Tibial artery (tissue), 4 donors: ENCODE data around the gene SLC39A10.
"Not testable (repeated sequence)": the region's sequence is repeated elsewhere in the genome, so short reads cannot be mapped to it uniquely, and the experiment has no call there.

ENCODE experiments used
- DNase-seq, 2 donors: peaks; one replicate each; pipeline ENCODE4 v3.0.0-alpha.2; 2019
- H3K27ac ChIP-seq, 2 donors: fragments of 200-600 bp; sonication (generic) in 1 of 2; 1 replicate in 1 of 2; 2 replicates in 1 of 2; pipeline ENCODE4 v1.5.1; 2018 to 2019; ENCODE audit warnings: mild to moderate bottlenecking in 1 of 2
- H3K27me3 ChIP-seq, 2 donors: fragments of 200-600 bp; sonication (generic) in 1 of 2; one replicate each; pipeline versions ENCODE4 v1.5.1 to v1.6.0; 2016 to 2019
- H3K36me3 ChIP-seq, 3 donors: fragments of 200-600 bp; sonication (generic) in 2 of 3; one replicate each; pipeline ENCODE4 v1.5.1; 2016 to 2019; ENCODE audit warnings: mild to moderate bottlenecking in 2 of 3
- H3K4me1 ChIP-seq, 4 donors: fragments of 200-600 bp; sonication (generic) in 2 of 4; 1 replicate in 3 of 4; 2 replicates in 1 of 4; pipeline ENCODE4 v1.5.1; 2016 to 2019
- H3K4me3 ChIP-seq, 2 donors: fragments of 200-600 bp; sonication (generic) in 1 of 2; 1 replicate in 1 of 2; 2 replicates in 1 of 2; pipeline ENCODE4 v1.5.1; 2018 to 2019; ENCODE audit warnings: mild to moderate bottlenecking in 2 of 2
- H3K9me3 ChIP-seq, 3 donors: fragments of 200-600 bp; sonication (generic) in 1 of 3; one replicate each; pipeline ENCODE4 v1.5.1; 2016 to 2019
- CTCF ChIP-seq, 2 experiments: fragments of 200-600 bp in 1 of 2; fragments of 450-650 bp in 1 of 2; IDR thresholded peaks; one replicate each; pipeline ENCODE4 v1.5.1; 2017 to 2019; ENCODE audit warnings: antibody characterized with exemption in 2 of 2, mild to moderate bottlenecking in 1 of 2, moderate library complexity in 1 of 2
- intact Hi-C: fragments of 100-400 bp; cut with DNase I; formaldehyde crosslinking; loops from one replicate; pipeline ENCODE4 v1.15.0; 2023; ENCODE audit warnings: low total_unique reads

Gene SLC39A10

DNA sequence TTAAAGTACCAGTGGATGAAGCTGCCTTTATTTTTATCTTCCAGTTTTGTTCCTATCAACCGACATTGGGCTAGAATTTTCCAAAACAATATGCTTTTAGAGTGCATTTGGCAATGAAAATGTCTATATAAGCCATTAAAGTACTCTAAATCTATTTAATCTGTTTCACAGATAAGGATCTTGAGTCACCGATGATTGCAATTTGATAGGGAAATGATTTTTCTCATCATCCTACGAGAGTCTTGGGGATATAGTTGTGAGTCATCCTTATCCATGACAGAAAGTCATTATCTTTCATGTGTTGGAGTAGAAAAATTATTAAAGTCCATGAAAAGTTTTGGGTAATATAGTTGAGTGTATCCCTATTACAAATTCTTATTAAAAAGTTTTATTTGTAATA lies 26.1 kb downstream of the SLC39A10 start:
- intact Hi-C loops = no loop called here
- Histone ChIP-seq H3K27ac (no peak overlapping the region), H3K27me3 (no peaks in the 10 kb centered on the region), H3K4me3 (no peak overlapping the region), H3K4me1 (peaks cover 0 to 4% (median 0%) of the 10 kb centered on the region in 4 donors), H3K36me3 (peaks cover 6% of the 10 kb centered on the region in 3 donors), H3K9me3 (no peaks in the 10 kb centered on the region)
- no peak for TF ChIP-seq CTCF (IDR thresholded peaks at IDR 0.05)
- no peak for DNase-seq

DNA sequence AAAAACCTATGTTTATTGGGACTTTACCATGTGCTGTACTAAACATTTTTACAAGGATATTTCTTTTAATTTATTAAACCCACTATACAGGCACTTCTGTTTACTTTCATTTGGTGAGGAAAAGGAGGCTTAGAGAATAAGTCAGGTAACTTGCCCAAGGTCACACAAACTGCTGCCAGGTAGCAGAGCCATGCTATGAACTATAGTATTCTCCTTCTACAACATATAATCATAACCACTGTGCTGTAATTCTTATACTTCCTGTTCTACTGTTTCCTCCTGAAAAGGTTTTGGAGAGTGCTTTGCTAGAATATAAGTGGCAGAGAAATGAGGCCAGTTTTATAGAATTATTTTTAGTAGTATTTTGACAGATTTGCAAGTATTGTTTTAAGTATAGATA lies 29.5 kb downstream of the SLC39A10 start:
- no peaks in the 10 kb centered on the region for H3K27me3 ChIP-seq
- no peak for DNase-seq
- H3K27ac ChIP-seq = no peak overlapping the region
- H3K36me3 ChIP-seq = no peaks in the 10 kb centered on the region
- intact Hi-C loops = no loop called here
- no peaks in the 10 kb centered on the region for H3K9me3 ChIP-seq
- TF ChIP-seq CTCF (IDR thresholded peaks at IDR 0.05) = no peak
- no peak overlapping the region for H3K4me3 ChIP-seq
- H3K4me1 ChIP-seq = peaks cover 0 to 4% (median 0%) of the 10 kb centered on the region in 4 donors

DNA sequence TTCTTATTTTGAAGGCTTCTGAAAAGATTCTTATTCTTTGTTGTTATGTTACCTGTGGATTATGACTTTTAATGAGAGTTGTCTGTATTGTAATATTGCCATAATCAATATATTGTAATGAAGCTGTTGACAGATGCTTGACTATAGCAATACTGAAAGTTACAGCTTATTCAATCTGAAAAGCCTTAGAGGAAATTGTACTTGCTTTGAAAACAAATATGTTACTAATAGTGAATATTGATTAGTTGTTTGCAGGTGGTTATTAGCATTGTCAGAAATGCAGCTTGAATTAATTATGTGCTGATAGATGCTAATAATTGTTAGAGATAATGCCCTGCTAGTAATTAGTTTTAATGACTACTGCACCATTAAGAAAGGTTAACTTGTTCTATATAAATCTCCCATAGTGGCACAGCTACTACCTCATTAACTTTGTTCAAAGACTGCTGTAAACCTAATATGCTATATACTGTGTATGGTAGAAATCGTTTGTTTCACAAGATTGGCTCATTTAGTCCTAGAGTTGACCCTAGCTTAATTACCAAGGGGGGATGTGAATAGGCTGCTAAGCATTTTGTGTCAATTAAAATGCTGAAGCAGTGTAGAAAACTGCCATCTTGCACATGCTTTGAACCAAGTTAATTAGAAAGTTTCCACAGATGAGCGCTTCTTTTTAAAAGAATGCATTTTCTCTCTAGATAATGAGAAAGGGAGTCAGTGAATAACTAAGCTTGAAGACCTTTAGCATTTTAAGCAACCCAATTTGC lies 30.5 kb downstream of the SLC39A10 start:
- H3K27ac ChIP-seq = no peak overlapping the region
- peaks cover 0 to 4% (median 0%) of the 10 kb centered on the region in 4 donors for H3K4me1 ChIP-seq
- no peaks in the 10 kb centered on the region for H3K9me3 ChIP-seq
- H3K36me3 ChIP-seq = no peaks in the 10 kb centered on the region
- no peak overlapping the region for H3K4me3 ChIP-seq
- H3K27me3 ChIP-seq = no peaks in the 10 kb centered on the region
- DNase-seq = no peak
- no peak for TF ChIP-seq CTCF (IDR thresholded peaks at IDR 0.05)
- intact Hi-C loops = no loop called here

GRCh38 chr2:195692531-195692930 lies 35.5 kb downstream of the SLC39A10 start:
- H3K27ac ChIP-seq, H3K36me3 ChIP-seq, H3K27me3 ChIP-seq, intact Hi-C loops, H3K9me3 ChIP-seq, H3K4me3 ChIP-seq, H3K4me1 ChIP-seq, DNase-seq: not testable (repeated sequence)

- DNase-seq = no peak
- peaks cover 0 to 10% (median 7%) of the 10 kb centered on the region in 3 donors for H3K36me3 ChIP-seq
- H3K4me3 ChIP-seq = no peak overlapping the region
- H3K27ac ChIP-seq = no peak overlapping the region
- no peaks in the 10 kb centered on the region for H3K4me1 ChIP-seq
- no peak for TF ChIP-seq CTCF (IDR thresholded peaks at IDR 0.05)
- intact Hi-C loops = no loop called here
- peaks cover 0 to under 1% (median 0%) of the 10 kb centered on the region in 3 donors for H3K9me3 ChIP-seq
- H3K27me3 ChIP-seq = no peaks in the 10 kb centered on the region
Measured at GRCh38 chr2:195694553-195694952, 37.5 kb downstream of the SLC39A10 start.

- no peak for DNase-seq
- no peak for TF ChIP-seq CTCF (IDR thresholded peaks at IDR 0.05)
Measured at GRCh38 chr2:195695002-195695631, 38.1 kb downstream of the SLC39A10 start.

More at GRCh38 chr2:195695002-195695631, 38.1 kb downstream of the SLC39A10 start:
- H3K36me3 ChIP-seq = peaks cover 0 to 11% (median 7%) of the 10 kb centered on the region in 3 donors
- H3K27ac ChIP-seq = no peak overlapping the region
- H3K4me1 ChIP-seq = no peaks in the 10 kb centered on the region
- H3K27me3 ChIP-seq = no peaks in the 10 kb centered on the region
- intact Hi-C loops = no loop called here
- H3K9me3 ChIP-seq = peaks cover 0 to 6% (median under 1%) of the 10 kb centered on the region in 3 donors
- no peak overlapping the region for H3K4me3 ChIP-seq
